NCI-H2029 treated with DMSO at 0.1 percent for 48 hours (cell line): ENCODE results near the gene BORCS6.
"Not testable (repeated sequence)": the region's sequence is repeated elsewhere in the genome, so short reads cannot be mapped to it uniquely, and the experiment has no call there.

Experiments
- DNase-seq: peaks from one replicate; lab custom pipeline; 2025; lab: John Stamatoyannopoulos, UW

BORCS6 gene

DNA sequence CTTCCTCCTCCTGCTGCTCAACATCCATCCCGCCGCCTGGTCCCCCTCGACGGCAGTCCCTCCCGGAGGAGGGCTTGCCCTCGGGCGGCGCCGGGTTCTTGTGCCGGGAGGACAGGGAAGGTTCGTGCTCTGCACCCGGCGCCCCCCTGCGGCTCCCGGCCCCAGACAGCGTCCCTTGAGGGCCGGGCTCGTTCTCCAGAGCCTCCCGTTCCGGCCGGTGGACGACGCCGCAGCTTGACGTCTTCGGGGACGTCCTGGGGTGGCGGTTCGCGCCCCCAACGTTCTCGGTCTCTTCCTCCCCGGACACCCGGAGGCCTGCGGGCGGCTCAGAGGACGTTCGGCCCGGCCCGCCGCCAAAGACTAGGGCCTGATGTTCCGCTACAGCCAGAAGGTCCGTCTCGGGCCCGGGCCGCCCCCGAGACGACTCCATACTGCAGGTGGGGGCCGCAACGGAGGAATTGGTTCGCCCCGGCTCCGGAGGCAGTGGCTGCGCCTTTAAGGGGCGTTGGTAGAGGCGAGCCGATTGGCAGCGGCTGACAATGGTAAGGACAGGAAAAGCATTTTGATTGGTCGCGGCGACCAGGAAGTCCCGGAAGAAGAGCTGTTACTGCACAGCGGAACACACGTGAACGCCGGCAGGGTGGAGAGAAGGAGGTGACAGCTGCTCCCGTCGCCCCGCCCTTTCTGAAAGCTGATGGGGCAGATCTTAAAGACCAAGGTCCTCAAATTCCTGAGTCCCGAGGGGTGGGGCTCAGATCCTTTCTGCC, at the start of gene BORCS6:
Gene BORCS6, minus strand, starts transcription at position 470 of the 767 bp plus-strand sequence. Its CDS starts 40 bp downstream, at position 430.
- DNase-seq = peak; percentile 57

DNA sequence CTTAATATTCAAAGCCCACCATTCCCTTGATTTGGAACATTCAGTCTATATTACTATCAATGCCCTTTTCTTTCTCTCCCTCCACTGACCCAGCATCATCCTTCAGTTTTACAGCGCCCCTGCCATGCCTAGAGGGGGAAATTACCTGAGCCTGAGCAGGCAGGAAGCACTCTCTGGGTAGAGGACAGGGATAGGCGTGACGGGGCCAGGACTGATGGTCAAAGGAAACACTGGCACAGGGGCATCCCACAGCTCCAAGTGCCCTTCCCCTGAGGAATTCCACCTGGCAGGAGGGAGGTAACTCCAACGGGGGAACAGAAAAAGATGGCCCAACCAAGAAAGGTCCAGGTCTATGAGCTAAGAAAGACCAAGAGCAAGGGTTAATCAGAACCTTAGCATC, 47.9 kb upstream of the BORCS6 start:
- DNase-seq = no peak

DNA sequence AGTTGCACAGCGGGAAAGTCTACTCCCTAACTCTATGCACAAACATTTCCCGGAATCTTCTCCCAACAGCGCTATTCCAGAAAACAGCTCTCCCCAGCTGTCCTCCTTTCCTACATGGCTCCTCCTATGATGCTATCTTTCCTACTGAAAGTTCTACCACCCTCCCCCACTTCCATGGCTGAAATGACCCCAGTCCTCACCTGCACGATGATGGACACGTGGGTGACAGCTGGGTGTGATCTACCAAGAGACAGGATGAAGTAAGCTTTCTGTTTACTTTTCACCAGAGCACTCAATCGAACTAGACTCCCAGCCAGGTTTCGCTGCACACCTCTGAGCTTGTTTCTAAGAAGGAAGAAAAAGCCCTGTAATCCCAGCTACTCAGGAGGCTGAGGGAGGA, 47.2 kb upstream of the BORCS6 start:
- no peak for DNase-seq

GRCh38 chr17:8235676-8236075, 45.7 kb upstream of the BORCS6 start:
- no peak for DNase-seq

DNA sequence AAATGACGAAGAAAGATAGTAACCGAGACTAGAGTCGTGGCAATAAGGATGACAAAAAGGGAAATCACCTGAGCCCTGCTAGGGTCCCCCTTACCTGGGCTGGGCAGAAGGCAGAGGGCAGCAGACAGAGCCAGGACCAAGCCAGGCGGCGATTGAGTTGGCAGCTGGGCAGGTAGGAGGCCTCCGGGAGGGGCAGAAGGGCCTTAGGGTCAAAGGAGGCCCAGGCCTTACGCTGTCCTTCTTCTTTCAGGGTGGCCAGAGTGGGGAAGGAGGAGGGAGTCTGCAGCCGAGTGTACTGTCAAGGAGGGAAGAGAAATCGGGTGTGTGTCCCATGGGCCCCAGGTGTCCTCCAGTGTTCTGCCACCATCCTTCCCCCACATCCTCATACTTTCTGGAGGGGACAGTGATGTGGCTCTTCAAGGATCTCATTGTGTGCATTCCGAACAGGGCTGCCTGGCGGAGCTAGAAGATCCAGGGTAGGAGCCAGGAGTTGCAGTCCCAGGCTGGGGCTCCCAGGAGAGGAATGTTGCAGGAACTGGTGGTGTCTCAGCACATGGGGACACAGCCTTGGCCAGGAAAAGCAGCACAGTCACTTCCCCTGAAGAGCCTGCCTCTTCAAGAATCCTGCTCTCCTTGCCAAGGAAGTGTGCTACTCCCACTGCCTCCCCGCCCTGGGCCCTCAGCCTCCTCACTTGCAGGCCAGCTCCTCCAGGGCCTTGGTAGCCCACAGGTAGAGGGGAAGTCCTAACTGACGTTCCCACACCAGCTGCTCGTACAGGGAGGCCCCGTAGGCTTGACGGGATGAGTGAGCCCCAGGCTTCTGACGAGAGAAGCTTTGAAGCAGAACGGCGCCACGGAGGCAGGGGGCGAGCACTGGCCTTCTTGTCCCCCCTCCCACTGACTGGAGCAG, 44.6 kb upstream of the BORCS6 start:
- DNase-seq = no peak

DNA sequence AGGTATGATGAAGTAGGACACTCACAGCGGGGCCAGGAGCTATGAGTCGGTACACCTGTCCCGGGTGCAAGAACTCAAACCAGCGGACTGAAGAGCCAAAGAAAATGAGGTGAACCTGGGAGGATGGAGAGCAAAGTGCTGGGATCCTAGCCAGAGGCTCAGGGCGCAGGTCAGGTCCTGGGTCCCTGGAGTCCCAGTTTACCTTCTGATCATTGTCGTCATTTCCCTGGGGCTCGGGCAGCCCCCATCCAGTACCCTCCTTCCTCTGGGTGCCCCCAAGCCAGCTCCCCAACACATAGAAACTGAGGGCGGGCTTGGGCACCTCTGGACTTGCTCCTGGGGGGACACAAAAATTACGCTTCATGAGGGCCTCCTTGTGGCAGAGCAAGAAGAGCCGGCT, 41.7 kb upstream of the BORCS6 start:
- DNase-seq = no peak

GRCh38 chr17:8227238-8227581, 37.2 kb upstream of the BORCS6 start:
- no peak for DNase-seq

GRCh38 chr17:8226536-8227237, 36.7 kb upstream of the BORCS6 start:
- no peak for DNase-seq

DNA sequence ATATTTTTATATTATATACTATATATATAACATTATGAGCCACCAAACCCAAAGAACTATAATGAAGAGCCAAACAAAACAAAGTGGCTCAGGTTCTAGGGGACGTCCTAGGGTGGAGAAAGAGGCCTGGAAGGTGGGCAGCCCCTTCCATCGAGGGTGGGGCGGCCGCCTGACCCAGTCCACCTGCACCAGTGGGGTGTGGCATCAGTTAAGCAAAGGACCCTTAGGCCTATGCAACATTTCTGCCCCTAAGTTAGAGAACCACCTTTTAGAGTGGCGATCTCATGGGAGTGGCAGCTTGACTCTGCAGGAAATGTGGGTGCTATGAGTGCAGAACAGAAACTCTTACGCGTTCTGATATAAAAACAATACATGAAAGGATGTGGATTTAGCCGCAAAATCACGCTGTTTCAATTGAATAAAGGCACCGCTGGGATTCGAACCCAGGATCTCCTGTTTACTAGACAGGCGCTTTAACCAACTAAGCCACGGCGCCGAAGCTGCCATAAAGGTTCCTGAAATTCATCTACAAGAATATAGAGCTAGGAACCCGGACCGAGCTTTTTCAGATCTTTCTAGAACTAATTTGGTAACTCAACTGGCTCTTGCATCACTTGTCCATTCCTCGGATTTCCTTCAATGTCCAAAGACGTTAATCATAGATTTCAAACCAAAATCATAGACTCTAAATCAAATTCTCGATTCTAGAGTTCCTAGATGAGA, 36.0 kb upstream of the BORCS6 start:
- no peak for DNase-seq

DNA sequence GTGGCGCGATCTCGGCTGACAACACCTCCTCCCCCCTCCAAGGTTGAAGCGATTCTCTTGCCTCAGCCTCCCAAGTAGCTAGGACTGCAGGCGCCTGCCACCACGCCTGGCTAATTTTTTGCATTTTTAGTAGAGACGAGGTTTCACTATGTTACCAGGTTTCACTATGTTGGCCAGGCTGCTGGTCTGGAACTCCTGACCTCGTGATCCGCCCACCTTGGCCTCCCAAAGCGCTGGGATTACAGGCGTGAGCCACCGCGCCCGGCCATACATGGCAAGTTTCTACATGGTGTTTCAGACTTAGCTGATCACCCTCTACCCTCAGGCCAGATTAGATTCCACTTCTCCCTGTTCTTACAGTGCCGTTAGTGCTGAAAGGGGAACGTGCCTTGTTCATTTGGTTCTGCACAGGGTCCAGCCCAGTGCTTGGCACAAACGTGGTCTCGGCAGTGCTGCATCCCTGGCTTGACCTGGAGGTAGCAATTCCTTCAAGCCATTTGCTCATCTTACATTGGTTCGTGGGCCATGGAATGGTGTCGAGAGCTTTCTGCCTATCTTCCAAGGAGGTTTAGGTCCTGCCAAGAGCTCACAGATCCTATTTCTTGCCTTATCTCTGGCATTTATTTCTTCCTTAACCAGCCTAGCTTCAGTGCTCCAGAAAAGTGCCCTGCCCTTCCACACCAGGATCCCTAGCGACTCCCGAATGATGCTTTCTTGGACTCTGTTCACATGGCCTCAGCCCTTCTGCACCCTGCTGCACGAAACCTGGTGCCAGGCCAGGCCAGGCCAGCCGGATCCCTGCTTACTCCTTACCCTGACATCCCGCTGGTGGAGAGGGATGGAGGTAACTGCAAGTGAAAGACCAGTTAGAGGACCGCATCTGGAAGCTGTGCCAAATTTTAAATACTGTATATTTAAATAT, 35.2 kb upstream of the BORCS6 start:
- DNase-seq = no peak

DNA sequence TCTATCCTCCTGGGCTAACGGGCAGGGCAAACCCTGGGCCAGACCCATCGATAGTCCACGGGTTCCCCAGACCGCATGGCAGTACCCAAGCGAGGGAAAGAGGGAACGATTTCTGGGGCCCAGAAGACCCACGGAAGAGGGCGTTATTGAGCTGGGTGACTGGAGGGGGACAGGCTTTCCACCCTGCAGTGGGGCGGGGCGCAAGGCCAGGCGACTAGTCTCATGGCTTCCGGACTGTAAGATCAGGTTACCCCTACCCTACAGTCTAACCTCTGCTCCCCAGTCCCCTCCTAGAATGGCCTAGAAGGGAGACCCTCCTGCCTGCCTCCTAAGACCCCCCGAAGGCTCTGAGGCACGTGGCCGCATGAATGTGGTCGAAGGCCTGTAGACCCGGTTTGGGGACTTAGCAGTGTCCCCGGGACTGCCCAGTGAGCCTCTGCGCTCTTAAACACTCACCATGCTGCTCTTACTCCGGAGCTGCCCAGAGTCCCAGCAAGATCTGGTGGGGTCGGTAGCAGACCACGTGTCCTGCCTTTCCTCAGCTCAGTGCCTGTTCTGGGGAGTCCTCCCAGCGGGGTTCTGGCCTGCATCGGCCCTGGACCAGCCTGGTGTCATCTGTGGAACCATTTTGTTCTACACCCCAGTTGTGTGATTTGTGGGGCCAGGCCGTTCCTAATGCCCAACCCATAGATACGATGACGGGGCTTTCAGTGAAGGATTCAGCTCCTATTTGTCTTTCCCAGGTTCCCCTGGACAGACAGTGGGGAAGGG, 33.6 kb upstream of the BORCS6 start:
- no peak for DNase-seq

GRCh38 chr17:8222630-8223355, 32.8 kb upstream of the BORCS6 start:
- peak; percentile 75 for DNase-seq

DNA sequence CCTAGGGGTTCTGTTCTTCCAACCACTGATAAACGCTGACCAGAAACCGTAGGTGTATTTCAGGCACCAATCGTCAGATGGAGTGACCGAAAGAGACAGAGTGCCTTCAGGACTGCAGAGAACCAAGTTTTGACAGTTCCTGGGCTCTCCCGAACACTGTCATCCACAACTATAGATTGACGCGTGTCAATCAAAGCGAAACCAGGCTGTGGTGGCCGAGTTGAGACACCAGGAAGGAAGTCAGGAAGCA, 32.3 kb upstream of the BORCS6 start:
- peak; percentile 79 for DNase-seq

- DNase-seq = peak; percentile 79
Measured at GRCh38 chr17:8221663-8222379, 31.8 kb upstream of the BORCS6 start.

GRCh38 chr17:8220783-8221662, 31.0 kb upstream of the BORCS6 start:
- DNase-seq = peak; percentile 79

- not testable (repeated sequence) for DNase-seq
Measured at GRCh38 chr17:8214000-8214399, 24.0 kb upstream of the BORCS6 start.

DNA sequence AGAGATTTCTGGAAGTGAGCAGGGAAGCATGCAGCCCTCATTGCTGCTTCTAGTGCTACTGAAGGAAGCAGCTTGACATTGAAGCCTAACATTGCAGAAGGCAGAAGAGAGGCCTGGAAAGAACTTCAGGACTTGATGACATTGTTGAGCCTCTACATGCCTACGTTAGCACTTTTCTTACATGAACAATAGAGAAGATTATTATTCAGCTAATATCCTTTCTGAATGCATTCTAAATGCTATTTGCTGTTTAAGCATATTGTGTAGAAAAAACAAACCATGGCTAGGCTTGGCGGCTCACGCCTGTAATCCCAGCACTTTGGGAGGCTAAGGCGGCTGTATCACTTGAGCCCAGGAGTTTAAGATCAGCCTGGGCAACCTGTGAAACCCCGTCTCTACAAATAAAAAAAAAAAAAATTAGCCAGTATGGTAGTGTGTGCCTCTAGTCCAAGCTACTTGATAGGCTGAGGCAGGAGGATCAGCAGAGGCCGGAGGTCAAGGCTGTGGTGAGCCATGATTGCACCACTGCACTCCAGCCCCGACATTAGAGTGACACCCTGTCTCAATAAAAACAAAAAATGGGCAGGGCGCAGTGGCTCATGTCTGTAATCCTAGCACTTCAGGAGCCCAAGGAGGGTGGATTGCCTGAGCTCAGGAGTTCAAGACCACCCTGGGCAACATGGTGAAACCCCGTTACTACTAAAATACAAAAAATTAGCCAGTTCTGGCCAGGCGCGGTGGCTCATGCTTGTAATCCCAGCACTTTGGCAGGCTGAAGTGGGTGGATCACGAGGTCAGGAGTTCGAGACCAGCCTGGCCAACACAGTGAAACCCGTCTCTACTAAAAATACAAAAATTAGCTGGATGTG, 22.6 kb upstream of the BORCS6 start:
- DNase-seq = no peak
